NOMO-1 treated with DMSO at 0.1 percent for 48 hours (cell line): ENCODE measurements around the gene BARHL1.

Source experiments
- DNase-seq: peaks from one replicate; lab custom pipeline; 2025; ENCODE audit not compliant: unreplicated experiment; lab: John Stamatoyannopoulos, UW

Gene BARHL1

GRCh38 chr9:132610661-132611060, 28.3 kb downstream of the BARHL1 start:
- DNase-seq: no peak

- no peak for DNase-seq
Observed at GRCh38 chr9:132614324-132614723, 31.9 kb downstream of the BARHL1 start.

GRCh38 chr9:132615774-132616173, 33.4 kb downstream of the BARHL1 start:
- no peak for DNase-seq

GRCh38 chr9:132616725-132617124, 34.3 kb downstream of the BARHL1 start:
- DNase-seq: no peak

GRCh38 chr9:132622159-132622558, 39.8 kb downstream of the BARHL1 start:
- no peak for DNase-seq

GRCh38 chr9:132626285-132626684, 43.9 kb downstream of the BARHL1 start:
- no peak for DNase-seq

- no peak for DNase-seq
Observed at GRCh38 chr9:132627106-132627505, 44.7 kb downstream of the BARHL1 start.

- DNase-seq: no peak
Observed at GRCh38 chr9:132627594-132627993, 45.2 kb downstream of the BARHL1 start.

- DNase-seq: no peak
Observed at GRCh38 chr9:132628746-132629145, 46.3 kb downstream of the BARHL1 start.

- no peak for DNase-seq
Observed at GRCh38 chr9:132630116-132630515, 47.7 kb downstream of the BARHL1 start.

GRCh38 chr9:132630811-132631210, 48.4 kb downstream of the BARHL1 start:
- no peak for DNase-seq

- DNase-seq: no peak
Observed at GRCh38 chr9:132631280-132631679, 48.9 kb downstream of the BARHL1 start.

GRCh38 chr9:132631685-132632084, 49.3 kb downstream of the BARHL1 start:
- no peak for DNase-seq

- no peak for DNase-seq
Observed at GRCh38 chr9:132632413-132633129, 50.2 kb downstream of the BARHL1 start.

- no peak for DNase-seq
Observed at GRCh38 chr9:132634327-132634726, 51.9 kb downstream of the BARHL1 start.

- no peak for DNase-seq
Observed at GRCh38 chr9:132637351-132637750, 54.9 kb downstream of the BARHL1 start.

- no peak for DNase-seq
Observed at GRCh38 chr9:132637801-132638200, 55.4 kb downstream of the BARHL1 start.

GRCh38 chr9:132638240-132638639, 55.8 kb downstream of the BARHL1 start:
- no peak for DNase-seq

GRCh38 chr9:132639322-132639721, 56.9 kb downstream of the BARHL1 start:
- no peak for DNase-seq
